Erythroblast (primary cell): ENCODE data around the gene COL5A1.
"Not testable (repeated sequence)": the region's sequence is repeated elsewhere in the genome, so short reads cannot be mapped to it uniquely, and the experiment has no call there.

ENCODE experiments used
- GATA1 ChIP-seq: IDR thresholded peaks from 2 replicates; pipeline ENCODE4 v1.6.1; 2011; ENCODE audit warnings: low read depth, mild to moderate bottlenecking, control low read depth, low read length, moderate library complexity
- POLR2A ChIP-seq: IDR thresholded peaks from 2 replicates; pipeline ENCODE4 v1.6.1; 2011; ENCODE audit warnings: mild to moderate bottlenecking, low read length

- TF ChIP-seq POLR2A, GATA1: not testable (repeated sequence)
Observed at GRCh38 chr9:134644401-134644724, 2.8 kb downstream of the COL5A1 start.
